Ishikawa (cell line): Measurements from ENCODE around the gene AGAP1.

Experiments
- CEBPB ChIP-seq: IDR thresholded peaks from 2 replicates; pipeline ENCODE4 v1.6.1; 2012
- CREB1 ChIP-seq: IDR thresholded peaks from 2 replicates; pipeline ENCODE4 v1.6.1; 2012; ENCODE audit warnings: low read depth
- EGR1 ChIP-seq: IDR thresholded peaks from 2 replicates; pipeline ENCODE4 v1.6.1; 2012
- EP300 ChIP-seq: IDR thresholded peaks from 2 replicates; pipeline ENCODE4 v1.6.1; 2012; ENCODE audit warnings: borderline replicate concordance
- FOXM1 ChIP-seq: IDR thresholded peaks from 2 replicates; pipeline ENCODE4 v1.6.1; 2012; ENCODE audit warnings: low read depth, borderline replicate concordance
- MAX ChIP-seq: IDR thresholded peaks from 2 replicates; pipeline ENCODE4 v1.6.1; 2012
- NFIC ChIP-seq: IDR thresholded peaks from 2 replicates; pipeline ENCODE4 v1.6.1; 2012
- RAD21 ChIP-seq: IDR thresholded peaks from 2 replicates; pipeline ENCODE4 v1.6.1; 2012; ENCODE audit warnings: low read depth
- REST ChIP-seq: IDR thresholded peaks from 2 replicates; pipeline ENCODE4 v1.6.1; 2012; ENCODE audit warnings: low read depth, mild to moderate bottlenecking
- TAF1 ChIP-seq: IDR thresholded peaks from 2 replicates; pipeline ENCODE4 v1.6.1; 2012; ENCODE audit warnings: low read depth, mild to moderate bottlenecking
- TCF12 ChIP-seq: IDR thresholded peaks from 2 replicates; pipeline ENCODE4 v1.6.1; 2012; ENCODE audit warnings: low read depth
- TEAD4 ChIP-seq: IDR thresholded peaks from 2 replicates; pipeline ENCODE4 v1.6.1; 2012
- USF1 ChIP-seq: IDR thresholded peaks from 2 replicates; pipeline ENCODE4 v1.6.1; 2012
- YY1 ChIP-seq: IDR thresholded peaks from 2 replicates; pipeline ENCODE4 v1.6.1; 2012; ENCODE audit warnings: low read depth
- ZBTB7A ChIP-seq: IDR thresholded peaks from 2 replicates; pipeline ENCODE4 v1.6.1; 2012; ENCODE audit warnings: low read depth

The AGAP1 gene

GRCh38 chr2:235493775-235494715, at the start of gene AGAP1:
Gene AGAP1 (plus strand): TSS chr2:235494043.
- TF ChIP-seq FOXM1: no peak
- peak; percentile 39; the same call in 1 of the 2 replicates for TF ChIP-seq TAF1
- no peak for TF ChIP-seq RAD21
- no peak for TF ChIP-seq REST
- TF ChIP-seq CREB1: no peak; the same call in 1 of the 2 replicates
- TF ChIP-seq EP300: no peak
- TF ChIP-seq NFIC: no peak
- no peak for TF ChIP-seq USF1
- TF ChIP-seq EGR1: peak; percentile 14; the same call in 1 of the 2 replicates
- TF ChIP-seq ZBTB7A: 0 out of 2 replicates have a peak, but pooled peaks have one; percentile 32
- TF ChIP-seq CEBPB: no peak
- TF ChIP-seq TCF12: no peak
- TF ChIP-seq TEAD4: no peak
- TF ChIP-seq MAX: 0 out of 2 replicates have a peak, but pooled peaks have one; percentile 16
- 0 out of 2 replicates have a peak, but pooled peaks have one; percentile 21 for TF ChIP-seq YY1

GRCh38 chr2:235444101-235444597, 49.7 kb upstream of the AGAP1 start:
- TF ChIP-seq TEAD4: no peak
- TF ChIP-seq NFIC: no peak
- TF ChIP-seq ZBTB7A: no peak
- no peak for TF ChIP-seq FOXM1
- TF ChIP-seq REST: no peak
- no peak for TF ChIP-seq TAF1
- no peak for TF ChIP-seq EP300
- no peak for TF ChIP-seq USF1
- TF ChIP-seq YY1: no peak
- TF ChIP-seq CEBPB: no peak
- TF ChIP-seq CREB1: no peak
- TF ChIP-seq MAX: no peak
- no peak for TF ChIP-seq EGR1
- TF ChIP-seq RAD21: no peak
- no peak for TF ChIP-seq TCF12

- TF ChIP-seq EGR1 (no peak), NFIC (no peak), TAF1 (no peak), TCF12 (no peak), ZBTB7A (no peak), RAD21 (no peak), CREB1 (no peak), USF1 (no peak), TEAD4 (no peak)
These were observed 48.7 kb upstream of the AGAP1 start for GRCh38 chr2:235445116-235445515.

- no peak for TF ChIP-seq NFIC
- TF ChIP-seq CREB1: no peak
- TF ChIP-seq CEBPB: no peak
- no peak for TF ChIP-seq REST
- no peak for TF ChIP-seq USF1
- TF ChIP-seq ZBTB7A: no peak
These were observed 47.8 kb upstream of the AGAP1 start for GRCh38 chr2:235446082-235446481.
